ENCODE results near the gene MAP2K5. TPM values are rescaled to one million over a fixed set of nuclear protein-coding genes. Genes with fewer than 3 reads are reported as not detected.

The MAP2K5 gene
- total RNA-seq, 1 donor from 2014 or later, result 20.7 TPM

DNA sequence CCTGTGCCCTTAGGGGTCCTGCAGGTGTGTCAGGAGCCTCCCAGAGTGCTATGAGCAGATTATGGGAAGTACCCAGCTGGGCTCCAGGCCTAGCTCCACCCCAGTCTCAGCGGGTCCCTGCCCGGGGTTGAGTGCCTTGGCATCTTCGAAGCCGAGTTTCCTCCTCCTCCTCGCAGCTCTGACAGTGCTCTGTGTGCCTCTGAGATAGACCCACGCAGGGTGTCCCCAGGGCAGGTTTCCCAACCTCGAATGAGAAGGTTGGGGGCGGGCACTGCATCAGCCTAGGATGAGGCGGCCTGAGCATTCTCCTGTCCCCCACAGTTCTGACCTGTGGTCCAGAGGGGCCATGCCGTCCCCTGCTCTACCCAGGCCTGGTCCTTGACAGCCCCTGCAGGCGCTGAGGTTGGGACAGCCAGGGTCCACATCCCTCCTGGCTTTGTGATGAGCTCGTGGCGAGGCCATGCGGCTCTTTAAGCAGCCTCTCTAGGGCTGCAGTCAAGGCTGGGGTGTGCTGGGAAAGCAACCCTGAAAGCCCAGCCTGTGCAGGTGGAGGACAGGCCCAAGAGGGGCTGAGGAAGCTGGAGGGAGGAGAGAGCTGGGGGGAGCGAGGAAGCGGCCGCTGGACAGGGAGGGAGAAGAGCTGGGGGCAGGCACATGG is 262.6 kb downstream of the MAP2K5 start:
- no peak for DNase-seq (ENCODE audit: low spot score)

DNA sequence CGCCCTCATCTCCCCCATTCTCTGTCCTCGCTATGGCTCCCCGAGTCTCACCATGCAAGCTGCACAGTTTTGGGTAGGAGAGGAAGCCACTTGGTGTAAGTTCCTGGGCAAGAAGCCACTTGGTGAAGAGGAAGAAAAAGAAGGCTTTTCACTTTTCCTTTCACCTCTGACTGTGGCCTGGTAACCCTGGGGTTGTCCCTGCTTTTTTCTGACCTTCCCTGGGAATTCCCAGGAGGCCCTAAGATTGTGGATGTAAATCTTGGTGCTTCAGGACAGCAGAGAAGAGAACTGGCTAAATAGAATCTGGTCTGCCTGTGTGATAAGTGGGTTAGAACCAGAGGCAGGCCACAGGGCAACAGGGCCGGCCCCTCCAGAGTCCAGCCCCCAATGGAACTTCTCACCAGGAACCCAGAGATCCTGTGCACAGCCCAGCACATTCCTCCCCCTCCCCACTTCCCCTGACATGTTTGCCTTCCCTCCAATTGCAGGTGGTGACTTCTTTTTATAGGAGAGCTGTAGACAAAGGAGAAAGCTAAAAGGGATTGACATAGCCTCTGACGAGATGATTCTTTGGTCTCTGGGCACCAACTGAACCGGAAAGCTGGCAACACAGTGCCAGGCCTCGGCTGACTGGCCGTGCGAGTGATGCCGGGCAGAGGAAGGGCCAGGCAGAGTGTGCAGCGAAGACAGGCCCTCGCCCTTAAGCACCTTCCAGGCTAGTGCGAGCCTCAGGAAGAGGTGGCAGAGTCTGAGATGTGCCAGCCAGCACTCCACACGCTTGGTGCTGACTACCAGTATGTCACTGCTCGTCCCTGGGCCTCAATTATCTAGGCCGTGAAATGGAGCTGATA is 263.4 kb downstream of the MAP2K5 start:
- DNase-seq (ENCODE audit: low spot score), result no peak

DNA sequence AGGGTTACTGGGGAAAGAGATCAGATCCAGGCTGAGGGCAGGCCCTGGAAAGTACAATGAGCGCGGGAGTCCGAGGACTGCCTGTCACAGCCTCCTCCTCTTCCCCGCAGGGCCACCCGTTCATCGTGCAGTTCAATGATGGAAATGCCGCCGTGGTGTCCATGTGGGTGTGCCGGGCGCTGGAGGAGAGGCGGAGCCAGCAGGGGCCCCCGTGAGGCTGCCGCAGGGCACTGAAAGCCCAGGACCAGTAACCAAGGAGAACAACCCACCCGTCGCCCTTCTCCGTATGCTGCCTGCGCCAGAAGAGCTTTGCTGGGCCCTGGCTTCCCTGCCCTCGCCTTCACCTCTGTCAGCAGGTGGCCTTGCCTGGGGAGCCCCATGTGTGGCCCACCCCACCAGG is 264.0 kb downstream of the MAP2K5 start:
- DNase-seq (ENCODE audit: low spot score), result no peak

DNA sequence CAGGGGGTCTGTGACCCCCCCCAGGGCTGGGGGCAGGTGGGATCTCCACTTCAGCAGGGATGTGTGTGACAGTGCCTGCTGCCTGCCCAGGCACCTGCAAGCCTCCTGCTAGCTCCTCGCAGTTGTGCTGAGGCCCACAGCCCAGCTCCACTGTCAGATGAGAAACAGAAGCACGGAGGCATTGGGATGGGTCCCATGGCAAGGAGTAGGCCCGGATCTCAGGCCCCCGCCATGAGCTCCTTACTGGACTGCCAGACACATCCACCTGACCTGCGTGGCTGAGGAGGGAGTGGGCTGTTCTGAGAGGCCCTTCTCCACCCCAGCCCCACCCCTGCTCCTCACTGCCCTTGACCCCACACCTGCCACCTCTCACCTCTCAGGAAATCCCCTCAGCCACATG is 264.6 kb downstream of the MAP2K5 start:
- DNase-seq (ENCODE audit: low spot score), result no peak

DNA sequence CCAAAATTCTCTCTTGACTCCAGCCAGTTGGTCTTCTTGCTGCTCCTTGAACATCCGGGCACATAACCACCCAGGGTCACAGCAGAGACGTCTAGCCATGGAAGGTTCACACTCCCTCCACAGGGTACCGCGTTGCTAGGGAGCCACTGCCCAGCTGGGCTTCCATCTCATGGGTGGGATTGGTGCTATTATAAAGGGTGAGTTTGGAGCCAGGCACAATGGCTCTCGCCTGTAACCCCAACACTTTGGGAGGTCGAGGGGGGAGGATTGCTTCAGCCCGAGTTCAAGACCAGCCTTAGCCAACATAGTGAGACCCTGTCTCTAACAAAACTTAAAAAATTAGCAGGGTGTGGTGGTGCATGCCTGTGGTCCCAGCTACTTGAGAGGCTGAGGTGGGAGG is 265.3 kb downstream of the MAP2K5 start:
- DNase-seq (ENCODE audit: low spot score), result no peak

DNA sequence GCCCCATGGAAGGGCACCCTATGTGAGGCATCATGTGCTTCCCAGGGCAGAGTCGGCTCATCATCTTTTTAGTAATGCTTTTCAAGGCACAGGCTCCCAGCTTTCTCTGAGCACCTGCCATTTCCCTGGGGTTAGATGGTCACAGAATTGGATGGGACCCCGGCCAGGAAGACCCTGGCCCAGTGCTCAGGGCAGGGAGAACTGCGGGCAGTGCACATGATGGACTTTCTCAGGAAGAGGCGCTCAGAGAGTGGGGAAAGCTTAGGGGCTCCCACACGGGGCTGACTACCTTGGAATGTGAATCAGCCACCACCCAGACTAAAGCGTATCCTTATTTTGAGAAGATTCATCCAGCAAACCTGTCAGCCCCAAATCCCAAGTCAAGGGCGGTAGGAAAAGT is 266.3 kb downstream of the MAP2K5 start:
- DNase-seq (ENCODE audit: low spot score), result no peak

DNA sequence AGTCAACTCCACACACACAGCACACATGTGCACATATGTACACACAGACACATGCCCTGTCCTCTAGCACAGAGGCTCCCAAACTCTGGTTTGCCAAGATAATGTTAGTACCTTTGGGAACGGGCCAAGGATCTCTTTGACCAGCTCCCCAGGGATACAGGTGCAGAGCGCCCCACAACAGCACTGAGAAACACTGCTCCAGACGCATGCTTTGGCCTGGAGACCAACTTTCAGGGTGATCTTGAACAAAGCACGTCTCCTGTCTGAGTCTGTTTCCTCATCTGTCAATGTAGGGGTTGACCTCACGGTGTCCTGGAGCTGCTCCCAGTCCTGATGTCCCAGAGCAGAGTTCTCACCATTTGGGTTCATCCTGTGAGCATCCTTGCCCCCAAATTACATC is 266.9 kb downstream of the MAP2K5 start:
- DNase-seq (ENCODE audit: low spot score), result no peak

DNA sequence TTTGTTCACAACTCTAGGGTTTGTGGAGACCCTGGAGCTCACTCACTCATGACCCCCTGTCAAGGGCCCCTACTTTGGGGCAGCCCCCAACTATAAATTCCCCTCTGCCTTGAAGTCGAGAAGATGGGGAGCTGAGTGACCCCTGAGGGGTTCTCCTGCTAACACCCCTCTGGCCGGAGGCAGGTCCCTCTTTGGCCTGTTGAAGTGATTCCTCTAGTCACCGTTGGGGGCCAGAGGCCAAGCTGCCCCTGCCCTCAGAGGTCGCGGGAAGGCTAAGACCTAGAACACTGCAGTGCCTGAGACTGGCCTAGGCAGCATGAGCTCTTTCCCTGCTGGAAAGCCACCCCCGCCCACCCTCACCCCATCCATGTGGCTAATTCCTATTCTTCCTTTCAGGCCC is 267.4 kb downstream of the MAP2K5 start:
- DNase-seq (ENCODE audit: low spot score), result no peak

DNA sequence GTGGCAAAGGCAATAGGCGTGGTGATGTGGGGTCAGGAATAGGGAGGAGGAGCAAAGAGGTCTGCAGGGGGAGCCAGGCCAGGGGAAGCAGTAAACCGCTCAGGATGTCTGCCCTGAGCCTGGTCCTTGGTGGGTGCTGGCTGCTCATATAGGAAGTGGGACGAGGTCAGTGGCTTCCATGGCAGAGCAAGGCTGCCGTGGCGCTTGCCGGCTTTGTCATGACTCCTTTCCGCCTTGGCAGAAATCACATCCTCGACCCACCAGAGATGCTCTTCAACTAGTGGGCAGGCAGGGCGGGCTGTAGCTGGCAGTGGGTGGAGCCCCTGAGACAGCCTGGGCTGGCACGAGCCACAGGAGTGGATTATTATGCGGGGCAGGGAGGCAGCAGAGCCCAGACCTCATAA is 269.7 kb downstream of the MAP2K5 start:
- DNase-seq (ENCODE audit: low spot score), result no peak

DNA sequence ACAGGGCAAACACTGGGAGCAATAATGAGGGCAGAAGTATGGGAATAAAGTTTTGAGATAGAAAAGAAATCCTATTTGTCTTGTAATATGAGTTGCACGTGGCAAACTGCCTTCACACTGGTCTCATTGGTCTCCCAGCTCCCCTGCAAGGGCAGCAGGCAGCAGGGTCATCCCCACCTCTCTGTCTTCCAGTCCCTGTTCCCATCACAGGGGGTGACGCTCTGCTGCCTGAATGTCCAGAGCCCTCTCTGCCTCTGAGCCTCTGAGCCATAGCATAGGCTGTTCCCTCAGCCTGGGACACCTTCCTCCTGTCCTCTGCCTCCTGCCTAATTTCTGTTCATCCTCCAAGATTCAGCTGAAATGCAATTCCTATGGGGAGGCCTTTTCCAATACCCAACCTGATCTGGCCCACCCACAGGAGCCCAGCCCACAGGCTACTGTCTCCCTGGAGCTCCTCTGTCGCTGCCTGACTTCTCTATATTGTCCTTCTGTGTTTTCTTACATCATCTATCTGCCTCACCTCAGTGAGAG is 270.7 kb downstream of the MAP2K5 start:
- DNase-seq (ENCODE audit: low spot score), result no peak

DNA sequence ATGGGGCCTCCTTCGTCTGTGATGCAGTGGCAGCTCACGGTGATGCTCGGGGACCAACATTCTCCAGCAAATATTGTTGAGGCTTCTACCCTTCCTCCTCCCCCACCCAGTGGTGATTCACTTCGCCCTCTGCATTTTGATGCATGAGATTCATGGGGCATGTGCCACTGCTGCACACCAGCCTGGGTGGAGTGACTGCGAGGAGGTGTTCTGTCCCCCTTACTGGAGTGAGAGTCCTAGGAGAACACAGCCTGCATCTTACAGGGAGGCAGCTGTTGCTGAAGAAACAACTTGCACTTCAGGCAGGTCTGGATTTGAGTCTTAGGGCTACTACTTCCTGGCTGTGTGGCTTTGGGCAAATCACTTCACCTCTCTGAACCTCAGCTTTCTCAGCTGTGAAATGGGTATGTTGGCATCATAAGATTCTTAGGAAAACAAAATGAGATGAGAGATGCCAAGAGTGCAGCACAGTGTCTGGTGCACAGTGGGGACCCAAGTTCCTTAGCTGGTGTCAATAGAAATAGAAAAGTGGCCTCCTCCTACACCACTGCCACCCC is 272.6 kb downstream of the MAP2K5 start:
- DNase-seq (ENCODE audit: low spot score), result no peak

DNA sequence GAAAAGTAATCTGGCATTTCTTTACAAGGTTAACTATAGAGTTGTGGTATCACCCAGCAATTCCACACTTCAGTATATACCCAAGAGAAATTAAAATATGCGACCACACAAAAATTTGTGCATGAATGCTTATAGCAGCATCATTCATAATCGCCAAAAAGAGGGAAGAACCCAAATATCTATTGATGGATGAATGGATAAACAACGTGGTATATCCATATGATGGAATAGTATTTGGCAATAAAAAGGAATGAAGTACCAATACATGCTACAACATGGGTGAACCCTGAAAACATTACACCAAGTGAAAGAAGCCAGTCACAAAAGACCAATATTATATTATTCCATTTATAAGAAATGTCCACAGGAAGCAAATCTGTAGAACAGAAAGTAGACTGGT is 274.2 kb downstream of the MAP2K5 start:
- DNase-seq (ENCODE audit: low spot score), result no peak

DNA sequence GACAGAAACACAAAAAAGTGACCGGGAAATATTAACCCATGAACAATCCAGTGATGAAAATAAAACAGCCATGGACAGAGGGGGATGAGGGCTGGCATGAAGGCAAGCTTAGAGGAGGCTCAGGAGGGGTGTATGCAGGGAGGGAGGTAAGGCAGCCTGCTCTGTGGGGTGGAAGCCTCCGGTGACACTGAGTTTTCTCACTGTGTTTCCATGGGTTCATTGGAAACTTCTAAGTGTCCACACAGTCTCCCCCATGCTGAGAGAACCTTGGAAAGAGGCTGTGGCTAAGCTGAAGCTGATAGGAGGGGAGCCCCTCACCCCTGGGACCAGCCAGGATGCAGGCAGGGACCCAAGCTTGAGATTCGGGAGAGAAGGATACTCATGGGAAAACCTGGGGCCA is 276.0 kb downstream of the MAP2K5 start:
- no peak for DNase-seq (ENCODE audit: low spot score)

DNA sequence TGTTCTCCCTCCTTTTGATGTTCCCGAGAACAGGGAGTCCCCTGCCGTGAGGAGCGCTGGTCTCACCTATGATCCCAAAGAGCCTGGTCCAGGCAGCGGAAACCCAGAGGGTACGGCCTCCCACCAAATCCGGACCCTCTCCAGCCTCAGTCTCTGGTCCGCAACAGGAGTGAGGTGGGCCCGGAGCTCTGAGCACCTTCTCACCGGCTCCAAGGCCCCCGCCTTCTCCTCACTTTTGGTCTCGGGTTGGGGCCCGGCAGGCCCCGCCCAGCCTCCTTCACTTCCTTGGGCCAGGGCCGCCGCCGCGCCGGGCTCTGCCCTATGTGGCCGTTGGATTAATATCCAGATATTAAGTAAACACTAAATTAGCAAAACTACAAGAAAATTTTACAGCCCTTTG is 277.1 kb downstream of the MAP2K5 start:
- no peak for DNase-seq (ENCODE audit: low spot score)

DNA sequence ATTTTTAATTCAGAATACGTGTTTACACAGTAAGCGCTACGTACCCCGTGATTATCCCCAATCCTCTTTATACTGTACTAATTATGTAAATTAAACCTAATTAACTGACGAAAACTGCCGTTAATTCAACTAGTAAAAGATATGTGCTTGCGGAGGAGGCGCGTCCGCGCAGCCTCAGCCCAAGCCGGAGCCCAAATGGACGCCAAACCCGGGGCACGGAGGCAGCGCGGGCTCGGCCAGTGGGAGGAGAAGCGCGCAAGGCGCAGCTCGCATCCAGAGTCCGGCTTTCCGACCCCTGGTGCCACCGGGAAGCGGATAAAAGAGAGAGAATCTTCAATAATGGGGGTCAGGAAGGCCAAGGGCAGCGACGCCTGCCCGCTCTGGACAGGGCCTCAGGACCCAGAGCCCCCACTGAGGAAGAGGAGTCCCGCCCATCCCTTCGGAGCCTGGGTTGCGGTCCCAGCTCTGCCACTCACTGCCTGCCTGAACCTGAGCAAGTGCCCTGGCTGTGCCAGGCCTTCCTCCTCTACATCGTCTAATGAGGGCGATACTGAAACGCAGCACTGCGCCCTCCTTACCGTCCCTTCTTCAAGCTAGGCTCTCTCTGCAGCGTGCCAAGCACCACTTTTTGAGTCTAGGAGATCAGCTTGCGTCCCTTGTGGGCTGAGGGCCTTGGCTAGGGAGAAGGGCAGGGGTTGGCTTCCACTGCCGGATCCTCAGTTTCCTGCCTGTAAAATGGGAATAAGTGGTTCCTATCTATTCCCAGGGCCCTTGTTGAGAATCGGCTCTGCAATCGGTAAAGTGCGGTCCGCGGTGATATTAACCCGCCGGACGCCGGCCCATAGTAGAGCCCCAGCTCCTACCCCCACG is 277.9 kb downstream of the MAP2K5 start:
- DNase-seq (ENCODE audit: low spot score), result no peak

DNA sequence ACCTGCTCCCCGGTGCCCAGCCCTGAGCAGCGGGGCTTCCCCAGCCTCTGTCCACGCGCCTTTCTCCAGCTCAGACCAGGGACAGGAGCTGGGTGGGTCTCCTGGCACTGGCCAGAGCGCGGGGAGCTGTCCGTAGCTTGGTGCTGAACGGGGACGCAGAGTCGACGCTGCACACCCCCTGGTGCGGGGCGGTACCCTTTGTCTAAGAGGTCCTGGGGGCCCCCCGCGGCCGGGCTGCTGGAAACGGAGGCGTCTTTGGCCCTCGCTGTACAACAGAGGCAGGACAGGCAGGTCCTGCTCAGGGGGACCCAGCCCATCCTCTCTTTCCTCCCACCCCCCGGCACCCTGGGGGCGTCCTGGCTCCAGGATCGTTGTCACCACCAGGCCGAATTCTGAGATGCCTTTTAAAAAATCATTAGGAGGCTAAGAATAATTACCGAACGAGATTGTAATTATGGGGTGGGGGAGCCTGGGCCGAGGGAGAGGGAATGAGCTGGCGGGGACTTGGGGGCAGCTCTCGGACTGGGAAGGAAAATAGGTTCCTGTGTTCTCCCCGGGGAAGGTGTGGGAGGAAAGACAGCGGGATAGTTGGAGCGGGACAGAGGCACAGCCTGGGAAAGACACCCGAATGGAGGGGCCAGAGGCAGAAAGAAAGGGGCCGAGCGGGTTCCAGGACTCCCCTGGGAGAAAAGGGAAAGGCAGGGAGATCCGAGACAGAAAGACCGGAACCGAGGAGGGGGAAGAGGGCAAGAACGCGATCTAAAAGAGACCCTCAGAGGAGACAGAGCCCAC is 278.7 kb downstream of the MAP2K5 start:
- DNase-seq (ENCODE audit: low spot score), result peak; percentile 67

DNA sequence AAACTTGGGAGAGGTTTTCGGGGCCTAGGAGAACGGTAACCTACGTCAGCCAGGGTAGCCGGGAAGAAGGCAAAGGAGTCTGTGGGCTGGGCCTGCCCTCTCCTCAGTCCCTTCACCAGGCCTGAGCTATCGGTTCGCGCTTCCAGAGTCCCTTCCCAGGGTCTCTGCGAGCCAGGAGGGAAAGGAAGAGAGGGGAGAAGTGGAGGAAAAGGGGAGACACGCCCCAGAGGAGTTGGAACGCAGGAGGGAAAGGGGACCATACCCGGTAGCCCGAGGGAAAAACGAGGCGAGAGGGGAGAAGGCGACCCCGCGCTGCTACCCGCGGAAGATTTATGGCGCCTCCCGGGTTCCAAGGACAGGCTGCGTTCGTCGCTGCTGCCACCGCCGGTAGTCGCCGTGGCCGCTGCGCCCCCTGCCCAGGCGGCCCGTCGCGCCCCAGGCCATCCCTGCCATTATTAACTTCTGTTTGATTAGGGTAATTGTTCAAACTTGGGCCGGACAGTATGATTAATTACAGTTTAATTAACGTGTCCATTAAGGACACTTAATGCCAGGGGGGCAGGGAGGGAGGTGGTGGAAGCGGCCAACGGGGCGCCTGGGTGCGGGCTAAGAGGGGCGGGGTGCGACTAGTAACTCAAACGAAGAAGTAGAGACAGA is 279.4 kb downstream of the MAP2K5 start:
- DNase-seq (ENCODE audit: low spot score), result no peak

DNA sequence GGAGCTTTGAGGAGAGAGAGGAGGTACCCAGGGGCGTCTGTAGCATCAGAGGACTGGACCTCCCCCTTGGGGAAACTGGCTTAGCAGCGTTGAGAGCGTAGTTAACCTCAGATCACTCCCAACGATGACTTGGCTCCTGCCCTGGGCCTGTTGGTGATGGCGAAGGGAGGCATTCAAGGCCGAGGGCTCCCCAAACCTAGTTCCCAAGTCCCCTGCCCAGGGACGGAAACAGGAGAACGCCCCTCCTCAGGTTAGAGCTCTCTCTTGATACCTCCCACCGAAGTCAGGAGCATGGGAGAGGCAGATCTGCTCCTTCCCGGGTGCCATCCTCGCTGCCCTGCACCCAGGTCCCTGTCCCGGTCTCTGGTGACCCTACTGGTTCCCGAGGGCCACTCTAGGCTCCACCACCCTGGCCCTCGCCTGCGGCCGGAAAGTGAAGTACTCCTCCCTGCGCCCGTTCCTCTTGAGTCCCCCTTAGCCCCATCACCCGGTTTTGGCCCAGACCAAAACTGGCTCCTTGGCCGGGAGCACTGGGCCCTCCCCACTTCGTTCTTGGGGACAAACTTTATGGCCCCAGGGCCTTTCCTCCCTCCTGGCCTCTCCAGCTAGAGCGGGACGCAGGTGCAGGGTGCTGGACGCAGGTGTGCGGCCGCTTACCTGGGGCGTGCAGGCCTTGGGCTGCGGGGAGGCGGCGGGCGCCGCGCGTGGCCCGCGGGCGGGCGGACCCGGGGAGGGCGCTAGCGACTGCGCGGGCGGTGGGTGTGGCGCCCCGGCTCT is 280.2 kb downstream of the MAP2K5 start:
- DNase-seq (ENCODE audit: low spot score), result no peak
